Measurements from ENCODE around the gene EMX2.

GRCh38 chr10:117500456-117500855, 42.1 kb upstream of the EMX2 start:
- TF ChIP-seq EZH2 (IDR thresholded peaks at IDR 0.05; ENCODE audit: insufficient read depth, poor library complexity, severe bottlenecking), result no peak
- TF ChIP-seq EZH2phosphoT487 (IDR thresholded peaks at IDR 0.05; ENCODE audit: insufficient read depth, low read depth), result no peak
